ENCODE measurements around the gene ITGA2.

DNA sequence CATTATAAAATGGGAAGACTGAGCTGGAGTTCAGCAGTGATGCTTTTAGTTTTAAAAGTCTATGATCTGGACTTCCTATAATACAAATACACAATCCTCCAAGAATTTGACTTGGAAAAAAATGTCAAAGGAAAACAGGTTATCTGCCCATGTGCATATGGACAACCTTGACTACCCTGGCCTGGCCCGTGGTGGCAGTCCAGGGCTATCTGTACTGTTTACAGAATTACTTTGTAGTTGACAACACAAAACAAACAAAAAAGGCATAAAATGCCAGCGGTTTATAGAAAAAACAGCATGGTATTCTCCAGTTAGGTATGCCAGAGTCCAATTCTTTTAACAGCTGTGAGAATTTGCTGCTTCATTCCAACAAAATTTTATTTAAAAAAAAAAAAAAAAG, 103.1 kb downstream of the ITGA2 start:
- TF ChIP-seq POLR2A (IDR thresholded peaks at IDR 0.05) (no peak), CTCF (IDR thresholded peaks at IDR 0.05) (no peak)

Measured in testis (tissue), 2 donors.